Measurements from ENCODE around the gene AKR1A1.
A peak's percentile ranks its signal among the peaks of the same experiment; 100 is the strongest.
"Not testable (repeated sequence)": the region's sequence is repeated elsewhere in the genome, so short reads cannot be mapped to it uniquely, and the experiment has no call there.

Gene AKR1A1

DNA sequence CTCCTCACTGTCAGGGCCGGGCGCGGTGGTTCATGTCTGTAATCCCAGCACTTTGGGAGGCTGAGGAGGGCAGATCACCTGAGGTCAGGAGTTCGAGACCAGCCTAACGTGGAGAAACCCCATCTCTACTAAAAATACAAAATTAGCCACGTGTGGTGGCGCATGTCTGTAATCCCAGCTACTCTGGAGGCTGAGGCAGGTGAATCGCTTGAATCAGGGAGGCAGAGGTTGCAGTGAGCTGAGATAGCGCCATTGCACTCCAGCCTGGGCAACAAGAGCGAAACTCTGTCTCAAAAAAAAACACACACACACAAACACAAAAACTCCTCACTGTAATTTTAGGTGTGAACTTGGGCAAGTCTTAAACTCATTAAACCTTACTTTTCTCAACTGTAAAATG is 26.7 kb upstream of the AKR1A1 start:
- ATAC-seq, DNase-seq: not testable (repeated sequence)

DNA sequence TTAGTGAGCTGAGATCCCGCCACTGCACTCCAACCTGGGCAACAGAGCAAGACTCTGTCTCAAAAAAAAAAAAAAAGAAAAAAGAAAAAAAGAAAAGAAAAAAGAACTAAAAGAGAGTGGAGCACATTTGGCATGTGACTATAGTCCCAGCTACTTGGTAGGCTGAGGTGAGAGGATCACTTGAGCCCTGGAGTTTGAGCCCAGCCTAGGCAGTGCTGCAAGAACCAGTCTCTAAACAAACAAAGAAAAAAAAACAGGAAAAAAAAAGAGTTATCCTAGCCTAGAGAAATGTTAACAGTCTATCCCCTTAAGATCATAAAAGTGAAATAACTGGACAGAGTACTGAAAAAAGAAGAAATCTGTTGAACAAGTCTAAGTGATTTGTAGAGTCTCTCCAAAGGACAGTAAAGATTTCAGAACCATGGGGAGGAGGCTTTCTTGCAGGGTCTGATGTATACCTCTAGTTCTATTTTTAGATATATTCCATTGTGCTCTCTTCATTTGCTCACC is 24.4 kb upstream of the AKR1A1 start:
- no peak for DNase-seq

DNA sequence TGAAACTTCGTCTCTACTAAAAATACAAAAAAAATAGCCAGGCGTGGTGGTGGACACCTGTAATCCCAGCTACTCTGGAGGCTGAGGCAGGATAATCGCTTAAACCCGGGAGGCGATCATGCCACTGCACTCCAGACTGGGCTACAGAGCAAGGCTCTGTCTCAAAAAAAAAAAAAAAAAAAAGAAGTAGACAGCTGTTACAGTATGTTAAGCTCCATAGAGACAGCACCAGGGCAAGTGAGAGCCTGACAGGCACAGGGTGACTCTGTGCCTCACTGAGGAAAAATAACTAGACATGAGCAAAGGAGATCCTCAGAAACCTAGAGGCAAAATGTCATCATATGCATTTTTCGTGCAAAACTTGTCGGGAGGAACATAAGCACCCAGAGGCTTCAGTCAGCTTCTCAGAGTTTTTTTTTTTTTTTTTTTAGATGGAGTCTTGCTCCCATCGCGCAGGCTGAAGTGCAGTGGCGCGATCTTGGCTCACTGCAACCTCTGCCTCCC is 19.9 kb upstream of the AKR1A1 start:
- ATAC-seq (no peak), DNase-seq (no peak)

More for the DNA sequence above, 24.4 kb upstream of the AKR1A1 start:
- ATAC-seq, result no peak

DNA sequence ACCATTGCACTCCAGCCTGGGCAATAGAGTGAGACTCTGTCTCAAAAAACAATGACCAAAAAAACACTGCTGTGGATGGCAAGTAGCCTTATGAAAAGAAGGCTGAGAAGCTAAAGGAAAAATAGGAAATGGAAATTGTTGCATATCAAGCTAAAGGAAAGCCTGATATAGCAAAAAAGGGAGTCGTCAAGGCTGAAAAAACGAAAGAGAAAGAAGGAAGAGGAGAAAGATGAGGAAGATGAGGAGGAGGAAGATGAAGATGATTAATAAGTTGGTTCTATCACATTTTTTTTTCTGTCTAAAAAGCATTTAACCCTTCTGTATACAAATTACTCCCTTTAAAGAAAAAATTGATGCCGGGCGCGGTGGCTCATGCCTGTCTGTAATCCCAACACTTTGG is 18.8 kb upstream of the AKR1A1 start:
- ATAC-seq, result no peak

DNA sequence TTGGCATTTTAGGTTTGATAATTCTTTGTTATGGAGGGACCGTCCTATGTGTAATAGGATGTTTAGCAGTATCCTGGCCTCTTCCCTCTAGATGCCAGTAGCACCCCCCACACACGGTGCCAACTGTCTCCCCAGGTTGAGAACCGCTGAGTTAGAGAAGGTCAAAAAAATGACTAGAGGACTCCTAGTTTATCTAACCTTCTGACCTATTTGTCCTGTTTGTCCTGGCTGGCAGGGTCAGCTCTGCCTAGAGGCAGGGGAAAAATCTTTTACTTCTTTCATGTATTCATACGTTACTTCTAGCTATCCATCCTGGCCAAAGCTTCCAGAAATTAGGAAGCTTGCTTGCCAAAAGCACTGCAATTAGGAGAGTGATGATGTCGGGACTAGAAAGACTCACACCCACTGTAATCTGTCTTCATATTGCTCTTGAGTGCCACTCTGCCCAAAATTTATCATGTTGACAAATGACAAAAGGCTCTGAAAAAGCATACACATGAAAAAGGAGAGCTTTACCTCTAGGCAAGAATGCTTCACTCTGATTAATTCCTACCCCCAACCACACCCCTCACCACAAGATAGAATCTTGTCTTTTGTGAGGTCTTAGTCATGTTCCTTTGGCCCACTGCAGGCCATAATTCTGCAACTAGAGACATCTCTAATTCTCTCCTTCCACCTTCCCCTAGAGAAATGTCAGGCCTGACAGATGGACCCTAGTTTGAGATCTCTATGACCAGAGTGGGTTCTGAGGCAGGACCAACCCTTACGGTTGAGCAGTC is 14.4 kb upstream of the AKR1A1 start:
- no peak for DNase-seq
- peak; percentile 90 for ATAC-seq

More for the DNA sequence above, 18.8 kb upstream of the AKR1A1 start:
- no peak for DNase-seq

DNA sequence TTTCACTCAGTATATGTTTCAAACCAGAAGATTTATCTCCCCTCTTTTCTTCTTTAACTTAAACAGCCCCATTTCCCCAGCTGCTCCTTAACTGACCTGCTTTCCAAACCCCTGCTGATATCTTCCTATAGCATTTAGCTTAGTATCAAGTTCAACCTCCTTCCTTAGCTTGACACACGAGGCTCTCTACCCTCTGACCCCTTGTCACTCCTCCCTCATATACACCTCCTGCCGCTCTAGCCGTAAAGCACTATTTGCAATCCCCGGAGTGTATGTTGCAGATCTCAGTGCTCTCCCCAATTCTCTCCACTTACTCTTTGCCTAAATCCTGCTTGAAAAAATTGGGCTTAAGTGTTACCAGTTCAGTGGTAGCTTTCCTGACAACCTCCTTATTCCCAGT is 13.7 kb upstream of the AKR1A1 start:
- DNase-seq (no peak), ATAC-seq (no peak)

DNA sequence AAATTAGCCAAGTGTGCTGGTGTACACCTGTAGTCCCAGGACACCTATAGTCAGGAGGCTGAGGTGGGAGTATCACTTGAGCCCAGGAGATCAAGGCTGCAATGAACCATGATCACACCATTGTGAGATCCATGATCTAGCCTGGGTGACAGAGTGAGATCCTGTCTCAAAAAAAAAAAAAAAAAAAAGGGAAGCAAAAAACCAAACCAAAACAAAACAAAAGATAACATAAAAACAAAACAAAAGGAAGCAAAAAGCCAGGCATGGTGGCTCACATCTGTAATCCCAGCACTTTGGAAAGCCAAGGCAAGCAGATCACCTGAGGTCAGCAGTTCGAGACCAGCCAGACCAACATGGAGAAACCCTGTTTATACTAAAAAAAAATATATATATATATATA is 9.4 kb upstream of the AKR1A1 start:
- ATAC-seq, result no peak
- no peak for DNase-seq

DNA sequence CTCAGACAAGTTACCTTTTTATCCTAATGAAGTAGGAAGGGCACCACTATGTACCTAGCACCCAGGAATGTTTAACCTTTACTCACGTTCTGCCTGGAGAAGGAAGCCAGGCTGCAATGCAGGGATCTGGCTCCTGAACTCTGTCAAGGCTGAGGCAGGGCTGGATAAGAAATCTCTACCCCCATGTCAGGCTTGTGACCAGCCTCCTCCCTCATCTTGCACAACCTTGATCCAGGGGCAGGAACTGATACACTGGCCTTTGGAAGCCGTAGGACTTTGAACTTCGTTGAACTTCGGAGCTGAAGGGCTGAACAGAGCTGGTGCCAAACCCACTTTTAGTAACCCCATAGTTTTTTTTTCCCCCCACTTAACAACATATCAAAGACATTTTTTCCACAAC is 8.0 kb upstream of the AKR1A1 start:
- DNase-seq, result no peak
- no peak for ATAC-seq

DNA sequence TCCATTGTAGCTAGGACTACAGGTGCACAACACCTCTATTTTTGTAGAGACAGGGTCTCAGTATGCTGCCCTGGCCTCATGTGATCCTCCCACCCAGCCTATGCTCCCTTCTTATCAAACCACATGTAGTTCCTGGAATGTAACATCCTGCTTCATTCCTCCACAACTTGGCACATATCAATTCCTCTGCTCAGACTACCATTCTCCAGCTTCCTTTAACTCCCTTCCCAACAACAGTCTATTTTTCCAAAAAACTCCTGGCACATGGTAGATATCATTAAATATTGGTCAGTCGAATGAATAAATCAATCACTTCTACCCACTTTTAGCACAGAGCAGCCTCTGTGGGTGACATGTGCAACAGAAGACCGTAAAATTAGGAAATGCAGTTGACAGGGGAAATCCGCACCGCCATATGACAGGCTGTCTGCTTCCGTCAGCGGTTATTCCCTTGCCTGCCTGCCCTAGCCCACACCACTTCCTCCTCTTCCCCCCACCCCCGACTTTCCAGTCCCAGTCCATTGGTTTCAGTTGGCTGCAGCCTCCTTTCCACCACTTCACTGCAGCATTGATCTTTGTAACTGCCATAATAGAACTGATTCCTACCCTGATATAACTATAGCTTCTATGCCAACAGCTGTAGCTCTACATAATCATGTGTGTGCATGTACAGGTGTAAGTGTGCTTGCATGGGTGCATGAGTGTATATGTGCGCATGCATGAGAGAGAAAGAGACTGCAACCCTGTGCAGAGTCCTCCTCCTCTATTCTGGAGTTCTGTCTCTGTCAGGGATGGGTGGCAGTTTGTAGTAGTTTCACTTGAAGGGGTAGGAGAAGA is 6.8 kb upstream of the AKR1A1 start:
- peak; percentile 88 for ATAC-seq
- peak; percentile 83 for DNase-seq

DNA sequence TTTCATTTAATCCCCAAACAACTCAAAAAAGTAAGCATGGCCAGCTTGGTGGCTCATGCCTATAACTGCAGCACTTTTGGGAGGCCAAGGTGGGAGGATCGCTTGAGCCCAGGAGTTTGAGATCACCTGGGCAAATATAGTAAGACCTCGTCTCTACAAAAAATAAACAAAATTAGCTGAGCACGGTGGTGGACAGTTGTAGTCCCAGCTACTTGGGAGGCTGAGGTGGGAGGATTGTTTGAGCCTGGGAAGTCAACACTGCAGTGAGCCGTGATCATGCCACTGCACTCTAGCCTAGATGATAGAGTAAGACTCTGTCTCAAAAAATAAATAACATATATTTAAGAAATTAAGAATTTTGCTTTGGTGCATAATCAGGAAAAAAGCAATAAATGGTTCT is 6.1 kb upstream of the AKR1A1 start:
- DNase-seq (no peak), ATAC-seq (no peak)

DNA sequence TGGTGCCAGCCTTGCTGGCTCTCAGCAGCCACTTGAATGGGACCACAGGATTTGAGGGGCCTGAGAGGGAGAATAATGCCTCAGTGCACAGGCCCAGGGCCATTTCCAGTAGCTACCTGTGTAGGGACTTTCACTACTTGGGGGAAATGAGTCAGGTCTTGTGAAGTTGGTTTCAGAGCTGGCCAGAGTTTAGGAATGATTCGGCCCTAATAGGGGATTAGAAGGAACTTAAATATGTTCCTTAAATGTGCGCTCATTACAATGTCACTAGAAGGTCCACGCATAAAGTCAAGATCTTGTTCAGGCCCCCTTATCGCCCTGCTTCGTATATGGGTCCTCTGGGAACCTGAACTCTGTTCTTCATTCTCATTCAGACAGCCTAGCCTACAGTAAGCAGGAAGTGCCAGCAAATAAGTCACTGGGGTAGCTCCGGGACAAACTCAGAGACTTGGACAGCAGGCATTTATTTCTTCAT is 5.6 kb upstream of the AKR1A1 start:
- DNase-seq (peak; percentile 52), ATAC-seq (peak; percentile 67)

DNA sequence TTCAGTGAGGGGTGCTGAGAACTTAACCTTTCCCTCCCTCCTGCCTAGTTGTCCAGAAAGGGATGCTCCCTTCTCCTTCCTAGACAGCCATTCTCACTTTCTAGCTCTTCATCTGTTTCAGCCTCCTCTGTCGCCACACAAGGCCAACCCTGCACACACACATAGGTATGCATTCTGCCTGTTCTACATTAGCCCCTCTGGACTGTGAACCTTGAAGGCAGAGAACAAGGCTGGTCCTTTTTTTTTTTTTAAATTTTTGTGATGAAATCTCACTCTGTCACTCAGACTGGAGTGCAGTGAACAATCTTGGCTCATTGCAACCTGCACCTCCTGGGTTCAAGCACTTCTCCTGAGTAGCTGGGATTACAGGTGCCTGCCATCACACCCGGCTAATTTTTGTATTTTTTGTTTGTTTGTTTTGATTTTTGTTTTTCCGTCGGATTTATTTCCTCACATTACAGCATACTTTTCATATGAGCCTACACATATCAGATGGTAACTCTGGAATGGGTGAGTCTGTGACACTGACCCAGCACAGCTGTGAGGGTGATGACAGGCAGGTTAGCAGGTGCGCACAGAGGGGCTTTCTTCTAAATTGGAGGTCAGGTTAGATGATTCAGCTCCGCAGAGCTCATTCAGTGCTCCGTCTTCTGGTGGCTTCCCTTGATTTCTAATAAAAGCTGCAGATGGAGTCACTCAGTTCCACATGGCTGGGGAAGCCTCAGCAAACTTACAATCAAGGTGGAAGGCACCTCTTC is 4.9 kb upstream of the AKR1A1 start:
- DNase-seq, result no peak
- no peak for ATAC-seq

DNA sequence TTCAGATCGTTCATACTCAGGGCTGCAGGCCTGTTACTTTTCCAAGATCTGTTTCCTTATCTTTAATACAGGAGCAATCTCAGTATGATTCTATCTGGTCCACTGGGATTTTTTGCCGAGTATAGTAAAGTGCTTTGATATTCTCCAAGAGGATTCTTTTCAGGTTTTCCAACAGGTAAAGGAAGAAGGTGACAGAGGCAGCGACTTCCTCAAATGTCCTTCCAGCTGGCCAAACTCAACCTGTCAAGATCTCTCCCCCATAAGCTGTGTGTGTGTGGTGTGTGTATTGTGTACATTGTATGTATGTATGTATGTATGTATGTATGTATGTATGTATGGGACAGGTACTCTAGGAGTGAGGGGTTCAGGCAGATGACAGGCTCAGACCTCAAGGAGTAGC is 1.1 kb downstream of the AKR1A1 start:
- DNase-seq, result no peak
- no peak for ATAC-seq

DNA sequence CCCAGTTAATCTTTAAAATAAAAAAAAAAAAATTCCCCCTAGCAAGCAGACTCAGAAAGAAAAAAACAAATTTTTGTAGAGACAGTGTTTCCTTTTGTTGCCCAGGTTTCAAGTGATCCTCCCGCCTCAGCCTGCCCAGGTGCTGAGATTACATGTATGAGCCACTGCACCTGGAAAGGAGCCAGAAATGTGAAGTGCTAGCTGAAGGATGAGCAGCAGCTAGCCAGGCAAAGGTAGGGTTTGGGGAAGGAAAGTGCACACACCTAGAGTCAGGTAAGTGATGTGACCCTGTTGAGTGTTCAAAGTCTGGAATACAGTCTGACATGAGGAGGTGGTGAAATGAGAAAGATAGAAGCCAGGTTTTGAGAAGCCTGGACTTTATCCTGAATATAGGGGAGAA is 1.7 kb downstream of the AKR1A1 start:
- no peak for DNase-seq
- ATAC-seq, result no peak

DNA sequence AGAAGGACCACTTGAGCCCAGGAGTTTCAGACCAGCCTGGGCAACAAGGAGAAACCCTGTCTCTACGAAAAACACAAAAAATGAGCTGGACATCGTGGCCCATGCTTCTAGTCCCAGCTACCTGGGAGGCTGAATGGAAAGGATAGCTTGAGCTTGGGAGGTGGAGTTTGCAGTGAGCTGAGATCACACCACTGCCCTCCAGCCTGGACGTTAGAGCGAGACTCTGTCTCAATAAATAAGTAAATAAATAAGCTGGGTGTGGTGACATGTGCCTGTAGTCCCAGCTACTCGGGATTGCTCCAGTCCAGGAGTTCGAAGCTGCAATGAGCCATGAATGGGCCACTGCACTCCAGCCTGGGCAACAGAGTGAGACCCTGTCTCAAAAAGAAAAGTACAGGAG is 3.6 kb downstream of the AKR1A1 start:
- DNase-seq (no peak), ATAC-seq (no peak)

DNA sequence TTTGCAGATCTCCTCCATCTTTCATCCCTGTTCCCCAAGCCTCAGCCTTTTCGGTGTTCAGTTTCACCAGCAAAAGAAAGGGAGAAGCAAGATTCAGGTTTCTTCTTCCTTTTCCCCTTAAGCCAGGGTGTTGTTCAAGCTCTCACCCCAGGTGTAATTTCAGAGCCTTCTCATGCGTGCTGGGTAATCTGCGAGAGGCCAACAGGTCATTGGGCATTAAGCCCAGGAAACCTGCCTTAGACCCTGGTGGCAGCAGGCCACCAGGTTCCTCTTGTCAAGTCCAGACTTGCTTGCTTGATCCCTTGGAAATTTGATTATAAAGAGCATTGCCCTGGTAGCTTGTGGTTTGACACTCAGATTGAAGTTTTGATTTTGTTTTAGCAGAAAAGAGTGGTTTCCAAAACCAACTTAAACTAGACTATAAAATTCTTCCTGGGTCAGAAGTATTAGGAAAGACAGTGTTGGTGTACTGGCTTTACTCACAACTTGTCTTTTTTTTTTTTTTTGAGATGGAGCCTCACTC is 6.9 kb downstream of the AKR1A1 start:
- ATAC-seq, result no peak
- DNase-seq, result no peak

DNA sequence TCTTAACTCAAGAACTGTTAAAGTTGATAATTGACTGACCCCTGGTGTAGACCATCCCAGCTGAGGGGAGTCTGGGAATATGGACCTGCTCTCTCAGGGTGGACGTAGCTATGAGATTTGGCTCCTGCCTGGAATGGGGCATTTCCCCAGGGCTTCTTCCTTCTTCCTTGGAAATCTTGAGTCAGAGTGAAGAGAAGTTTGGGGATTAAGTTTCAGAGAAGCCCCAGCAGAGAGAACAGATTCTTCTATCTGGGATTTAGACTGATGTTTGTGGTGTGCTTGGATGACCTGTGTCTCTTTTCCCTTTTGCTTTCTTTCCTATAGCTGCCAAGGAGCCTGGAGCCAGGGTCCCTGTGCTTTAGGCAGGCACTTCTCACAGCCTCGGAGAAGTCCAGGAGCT is 13.2 kb downstream of the AKR1A1 start:
- no peak for DNase-seq
- ATAC-seq, result no peak

DNA sequence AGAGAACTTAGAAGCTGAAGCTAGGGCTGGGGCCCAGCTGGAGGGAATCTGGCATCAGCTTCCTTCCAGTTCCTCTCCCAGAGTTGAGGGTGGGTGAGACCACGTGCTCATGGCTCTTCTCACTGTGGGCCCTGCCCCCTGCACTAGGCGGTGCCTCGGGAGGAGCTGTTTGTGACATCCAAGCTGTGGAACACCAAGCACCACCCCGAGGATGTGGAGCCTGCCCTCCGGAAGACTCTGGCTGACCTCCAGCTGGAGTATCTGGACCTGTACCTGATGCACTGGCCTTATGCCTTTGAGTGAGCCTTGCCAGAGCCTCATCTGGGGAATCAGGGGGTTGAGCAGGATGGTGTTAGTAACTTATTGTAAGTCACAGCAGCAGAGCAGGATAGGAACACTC is 16.1 kb downstream of the AKR1A1 start:
- DNase-seq (no peak), ATAC-seq (no peak)

DNA sequence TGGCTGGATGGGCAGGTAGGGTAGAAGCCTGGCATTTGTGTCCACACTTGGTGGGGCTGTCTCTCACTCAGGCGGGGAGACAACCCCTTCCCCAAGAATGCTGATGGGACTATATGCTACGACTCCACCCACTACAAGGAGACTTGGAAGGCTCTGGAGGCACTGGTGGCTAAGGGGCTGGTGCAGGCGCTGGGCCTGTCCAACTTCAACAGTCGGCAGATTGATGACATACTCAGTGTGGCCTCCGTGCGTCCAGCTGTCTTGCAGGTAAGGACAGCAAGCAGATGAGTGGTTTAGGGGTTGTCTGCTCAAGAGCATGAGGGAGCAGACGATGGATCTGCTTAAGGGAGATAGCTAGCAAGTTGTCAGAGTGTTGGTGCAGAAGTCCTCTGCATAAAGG is 17.3 kb downstream of the AKR1A1 start:
- ATAC-seq (no peak), DNase-seq (no peak)

DNA sequence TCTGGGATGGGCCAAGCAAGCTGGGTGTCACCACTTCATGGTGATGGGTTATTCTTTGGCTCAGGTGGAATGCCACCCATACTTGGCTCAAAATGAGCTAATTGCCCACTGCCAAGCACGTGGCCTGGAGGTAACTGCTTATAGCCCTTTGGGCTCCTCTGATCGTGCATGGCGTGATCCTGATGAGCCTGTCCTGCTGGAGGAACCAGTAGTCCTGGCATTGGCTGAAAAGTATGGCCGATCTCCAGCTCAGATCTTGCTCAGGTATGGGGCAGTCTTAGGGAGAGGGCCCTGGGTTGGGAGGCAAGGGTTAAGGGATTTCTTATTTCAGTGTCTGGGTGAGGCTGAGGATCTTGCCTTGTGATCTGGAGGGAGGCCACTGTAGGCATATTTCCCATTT is 17.8 kb downstream of the AKR1A1 start:
- DNase-seq (no peak), ATAC-seq (no peak)

DNA sequence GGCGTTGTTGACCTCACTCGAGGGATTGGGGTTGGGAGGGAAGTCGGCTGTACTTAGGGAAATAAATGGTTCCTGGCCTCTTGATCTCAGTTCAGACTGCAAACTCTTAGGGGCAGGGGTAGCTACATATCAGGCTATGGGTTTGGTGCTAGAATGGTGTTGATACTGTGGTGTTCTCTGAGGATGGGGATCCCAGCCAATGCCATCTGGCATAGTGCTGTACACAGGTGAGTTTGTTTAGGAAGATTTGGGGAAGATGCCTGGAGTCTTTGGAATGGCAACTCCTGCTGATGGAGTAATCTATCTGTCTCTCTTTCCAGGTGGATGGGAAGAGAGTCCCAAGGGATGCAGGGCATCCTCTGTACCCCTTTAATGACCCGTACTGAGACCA is 18.9 kb downstream of the AKR1A1 start:
- DNase-seq, result no peak
- ATAC-seq, result no peak

DNA sequence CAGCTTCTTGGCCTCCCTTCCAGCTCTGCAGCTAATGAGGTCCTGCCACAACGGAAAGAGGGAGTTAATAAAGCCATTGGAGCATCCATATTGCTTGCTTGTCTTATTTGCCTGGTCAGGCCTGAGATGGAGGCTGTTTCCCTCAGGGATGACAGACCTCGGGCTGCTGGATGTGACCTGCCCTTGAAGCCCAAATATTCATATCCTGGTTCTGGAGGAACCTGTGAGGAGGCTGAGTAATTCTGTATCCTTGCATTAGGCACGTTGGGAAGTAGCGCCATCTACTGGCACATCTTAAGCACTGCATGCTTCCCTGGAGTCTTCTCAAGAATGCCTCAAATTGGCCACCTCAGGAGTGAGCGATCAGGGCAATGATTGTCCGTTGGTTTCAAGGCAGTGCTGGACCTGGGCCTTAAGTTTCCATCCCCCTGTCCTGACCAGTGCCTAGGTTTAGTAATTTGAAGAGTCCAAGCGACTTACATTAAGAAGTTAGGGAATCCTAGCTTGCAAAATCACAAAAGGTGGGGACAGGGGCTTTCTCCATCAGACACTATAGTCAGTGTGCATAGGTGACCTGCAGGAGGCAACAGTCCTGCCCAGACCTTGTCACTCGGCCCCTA is 19.4 kb downstream of the AKR1A1 start:
- ATAC-seq (peak; percentile 79), DNase-seq (peak; percentile 70)

Data from stimulated activated naive CD8-positive, alpha-beta T cell treated with anti-CD3 and anti-CD28 coated beads, Interleukin-15, Interleukin-2, amounts not matched to agents 100 U/mL and 50 U/mL, for 24 hours (primary cell).